Fibroblast of the aortic adventitia (primary cell): ENCODE results near the gene DACT2. TPM values are rescaled to one million over a fixed set of nuclear protein-coding genes. Genes with fewer than 3 reads are reported as not detected.

Experiments
- DNase-seq: peaks from one replicate; pipeline ENCODE4 v3.0.0-alpha.2; 2010; ENCODE audit warnings: low read depth
- H3K4me3 ChIP-seq: 2 replicates; pipeline ENCODE4 v1.5.1; 2011; ENCODE audit warnings: low read depth, mild to moderate bottlenecking, control low read depth, low read length, moderate library complexity
- total RNA-seq: library from RNA; depleted of rRNA; stranded (reverse); fragments of >200 nt; gene quantifications from 2 replicates; pipeline ENCODE4 v1.2.3, GENCODE V29; 2012; ENCODE audit warnings: low replicate concordance
- TF ChIP-seq, protein P1 (sequence below): IDR thresholded peaks from 2 replicates; pipeline ENCODE4 v1.5.1; 2011; ENCODE audit warnings: mild to moderate bottlenecking, low read length, control low read depth, inconsistent platforms; ENCODE audit not compliant: insufficient read depth

The DACT2 gene
- total RNA-seq, 1 donor, result 0.27 TPM

DNA sequence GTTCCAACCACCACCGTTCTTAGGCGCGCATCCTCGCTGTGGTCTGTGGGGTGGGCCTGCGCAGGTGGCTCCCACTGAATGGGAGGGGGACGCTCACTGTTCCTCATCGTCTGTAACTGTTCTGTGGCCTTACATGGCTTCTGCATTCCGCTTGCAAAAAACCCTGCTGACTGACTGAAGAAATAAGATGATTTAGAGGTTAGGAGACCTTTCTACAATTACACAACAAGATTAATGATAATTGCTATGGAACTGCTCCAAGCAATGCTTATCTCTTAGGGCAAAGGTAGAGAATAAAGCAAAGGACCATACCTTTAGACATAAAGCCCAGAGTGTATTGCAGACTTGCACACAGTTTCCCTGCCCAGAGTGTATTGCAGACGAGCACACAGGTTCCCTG is 14.4 kb upstream of the DACT2 start:
- DNase-seq, result no peak
- TF ChIP-seq, protein P1, sequence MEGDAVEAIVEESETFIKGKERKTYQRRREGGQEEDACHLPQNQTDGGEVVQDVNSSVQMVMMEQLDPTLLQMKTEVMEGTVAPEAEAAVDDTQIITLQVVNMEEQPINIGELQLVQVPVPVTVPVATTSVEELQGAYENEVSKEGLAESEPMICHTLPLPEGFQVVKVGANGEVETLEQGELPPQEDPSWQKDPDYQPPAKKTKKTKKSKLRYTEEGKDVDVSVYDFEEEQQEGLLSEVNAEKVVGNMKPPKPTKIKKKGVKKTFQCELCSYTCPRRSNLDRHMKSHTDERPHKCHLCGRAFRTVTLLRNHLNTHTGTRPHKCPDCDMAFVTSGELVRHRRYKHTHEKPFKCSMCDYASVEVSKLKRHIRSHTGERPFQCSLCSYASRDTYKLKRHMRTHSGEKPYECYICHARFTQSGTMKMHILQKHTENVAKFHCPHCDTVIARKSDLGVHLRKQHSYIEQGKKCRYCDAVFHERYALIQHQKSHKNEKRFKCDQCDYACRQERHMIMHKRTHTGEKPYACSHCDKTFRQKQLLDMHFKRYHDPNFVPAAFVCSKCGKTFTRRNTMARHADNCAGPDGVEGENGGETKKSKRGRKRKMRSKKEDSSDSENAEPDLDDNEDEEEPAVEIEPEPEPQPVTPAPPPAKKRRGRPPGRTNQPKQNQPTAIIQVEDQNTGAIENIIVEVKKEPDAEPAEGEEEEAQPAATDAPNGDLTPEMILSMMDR, result no peak
- no peak overlapping the region for H3K4me3 ChIP-seq

- TF ChIP-seq, protein P1, result no peak
- DNase-seq, result no peak
- no peak overlapping the region for H3K4me3 ChIP-seq
These were observed 13.9 kb upstream of the DACT2 start for GRCh38 chr6:168333491-168333890.

DNA sequence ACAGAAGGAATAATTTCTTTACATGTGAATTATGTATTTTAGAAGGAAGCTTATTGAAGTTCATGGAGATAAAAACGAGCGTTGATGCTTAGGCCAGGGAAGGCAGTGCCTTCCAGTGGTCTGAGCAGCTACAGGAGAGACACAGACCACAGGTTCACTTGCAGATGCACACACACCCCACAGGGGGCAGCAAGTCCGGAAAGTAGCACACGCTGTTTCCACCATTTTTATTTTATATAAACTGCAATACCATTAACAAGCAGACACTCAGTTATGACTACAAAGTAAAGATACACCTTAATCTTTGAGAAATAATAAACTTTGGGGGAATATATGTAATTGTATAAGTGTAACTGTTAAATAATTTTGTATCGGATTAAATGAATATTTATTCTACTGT is 13.5 kb upstream of the DACT2 start:
- no peak overlapping the region for H3K4me3 ChIP-seq
- TF ChIP-seq, protein P1, result peak; percentile 29
- DNase-seq, result no peak

GRCh38 chr6:168332020-168332419 is 12.4 kb upstream of the DACT2 start:
- DNase-seq, result no peak
- TF ChIP-seq, protein P1, result no peak
- no peak overlapping the region for H3K4me3 ChIP-seq

DNA sequence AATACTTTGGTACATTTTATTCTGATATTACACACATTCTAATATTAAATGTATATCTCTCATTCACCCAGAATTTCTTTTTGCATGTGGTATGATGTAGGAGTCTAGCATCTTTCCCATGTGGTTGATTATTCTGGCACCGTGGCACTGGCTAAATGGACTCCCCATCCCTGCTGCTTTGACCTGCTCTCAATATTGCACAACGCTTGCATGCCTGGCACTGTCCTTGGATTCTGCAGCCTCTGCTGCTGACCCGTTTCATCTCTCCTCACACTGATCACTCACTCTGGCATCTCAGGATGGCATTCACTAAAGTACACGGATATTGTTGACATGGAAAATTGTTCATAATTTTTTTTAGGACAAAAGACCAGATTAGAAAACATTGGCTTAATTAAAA is 11.5 kb upstream of the DACT2 start:
- no peak overlapping the region for H3K4me3 ChIP-seq
- DNase-seq, result no peak
- TF ChIP-seq, protein P1, result no peak

DNA sequence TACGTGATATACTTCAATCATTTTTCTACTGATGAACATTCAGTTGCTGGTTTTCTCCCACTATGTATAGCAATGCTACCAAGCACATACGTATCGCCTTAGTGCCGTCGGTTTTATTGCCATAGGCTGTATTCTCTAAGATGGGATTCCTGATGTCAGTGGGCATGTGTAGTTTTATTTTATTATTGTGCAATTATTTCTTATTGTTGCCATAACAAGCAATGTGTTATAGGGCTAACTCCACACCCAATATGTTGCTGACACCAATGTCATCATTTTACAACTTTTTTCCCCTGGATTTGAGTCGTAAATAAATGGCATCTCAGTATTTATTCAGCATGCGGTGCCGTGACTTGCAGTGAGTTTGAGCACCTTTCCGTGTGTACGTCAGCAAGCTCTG is 10.8 kb upstream of the DACT2 start:
- TF ChIP-seq, protein P1, result no peak
- no peak for DNase-seq
- no peak overlapping the region for H3K4me3 ChIP-seq

DNA sequence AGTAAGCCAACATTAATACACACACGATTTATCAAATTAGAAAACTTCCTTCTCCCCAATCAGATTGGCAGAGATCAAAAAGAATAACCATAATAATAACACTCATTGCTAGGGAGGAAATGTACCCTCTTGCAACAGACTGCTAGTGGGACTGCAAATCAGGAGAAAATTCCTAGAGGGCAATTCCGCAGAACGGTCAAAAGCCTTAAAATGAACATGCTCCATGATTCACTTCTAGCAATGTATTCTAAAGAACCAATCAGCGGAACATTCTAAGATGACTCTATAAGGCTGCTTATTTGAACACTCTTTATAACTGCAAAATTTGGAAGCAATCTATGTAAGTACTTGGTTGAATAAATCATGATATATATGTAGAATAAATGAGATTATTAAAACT is 8.5 kb upstream of the DACT2 start:
- DNase-seq, result no peak
- TF ChIP-seq, protein P1, result no peak
- no peak overlapping the region for H3K4me3 ChIP-seq
